ENCODE results near the gene CEBPZOS.
"Not testable (repeated sequence)": the region's sequence is repeated elsewhere in the genome, so short reads cannot be mapped to it uniquely, and the experiment has no call there.

Gene CEBPZOS

DNA sequence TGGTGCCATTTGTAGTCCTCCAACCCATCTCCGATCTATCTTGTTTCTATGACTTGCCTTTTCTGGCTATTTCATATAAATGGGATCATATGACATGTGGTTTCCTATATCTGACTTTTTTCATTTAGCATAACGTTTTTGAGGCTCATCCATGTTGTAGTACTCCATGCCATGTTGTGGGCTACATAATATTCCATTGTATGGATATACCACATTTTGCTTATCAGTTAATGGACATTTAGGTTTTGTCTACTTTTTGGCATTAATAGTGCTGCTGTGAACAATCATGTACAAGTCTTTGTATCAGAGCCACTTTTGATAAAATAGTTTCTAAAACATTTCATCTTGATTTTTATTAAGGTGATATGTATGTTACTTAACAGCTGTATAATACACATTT lies 7.4 kb downstream of the CEBPZOS start:
- Histone ChIP-seq H3K4me3 (ENCODE audit: low read length) (no peak overlapping the region), H3K36me3 (replicated peaks; ENCODE audit: low read depth, low read length) (peaks cover 81% of the 10 kb centered on the region), H3K27me3 (ENCODE audit: low read depth, low read length) (no peaks in the 10 kb centered on the region), H3K9ac (ENCODE audit: low read length) (no peak overlapping the region), H4K20me1 (ENCODE audit: insufficient read depth, low read length) (peaks cover 14% of the 10 kb centered on the region), H3K9me3 (ENCODE audit: insufficient read depth, low read length) (peaks cover 6% of the 10 kb centered on the region; the same call in 1 of the 2 replicates), H3K4me1 (ENCODE audit: low read length) (no peaks in the 10 kb centered on the region), H3K4me2 (ENCODE audit: low read length) (no peak overlapping the region), H2AFZ (ENCODE audit: low read depth, low read length) (no peak overlapping the region), H3K79me2 (ENCODE audit: low read length) (peaks cover 59% of the 10 kb centered on the region), H3K27ac (ENCODE audit: low read length) (no peak overlapping the region)
- TF ChIP-seq, protein P1, sequence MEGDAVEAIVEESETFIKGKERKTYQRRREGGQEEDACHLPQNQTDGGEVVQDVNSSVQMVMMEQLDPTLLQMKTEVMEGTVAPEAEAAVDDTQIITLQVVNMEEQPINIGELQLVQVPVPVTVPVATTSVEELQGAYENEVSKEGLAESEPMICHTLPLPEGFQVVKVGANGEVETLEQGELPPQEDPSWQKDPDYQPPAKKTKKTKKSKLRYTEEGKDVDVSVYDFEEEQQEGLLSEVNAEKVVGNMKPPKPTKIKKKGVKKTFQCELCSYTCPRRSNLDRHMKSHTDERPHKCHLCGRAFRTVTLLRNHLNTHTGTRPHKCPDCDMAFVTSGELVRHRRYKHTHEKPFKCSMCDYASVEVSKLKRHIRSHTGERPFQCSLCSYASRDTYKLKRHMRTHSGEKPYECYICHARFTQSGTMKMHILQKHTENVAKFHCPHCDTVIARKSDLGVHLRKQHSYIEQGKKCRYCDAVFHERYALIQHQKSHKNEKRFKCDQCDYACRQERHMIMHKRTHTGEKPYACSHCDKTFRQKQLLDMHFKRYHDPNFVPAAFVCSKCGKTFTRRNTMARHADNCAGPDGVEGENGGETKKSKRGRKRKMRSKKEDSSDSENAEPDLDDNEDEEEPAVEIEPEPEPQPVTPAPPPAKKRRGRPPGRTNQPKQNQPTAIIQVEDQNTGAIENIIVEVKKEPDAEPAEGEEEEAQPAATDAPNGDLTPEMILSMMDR (IDR thresholded peaks at IDR 0.05; ENCODE audit: low read depth, low read length): no peak
- TF ChIP-seq EZH2phosphoT487 (IDR thresholded peaks at IDR 0.05; ENCODE audit: low read depth): no peak

GRCh38 chr2:37205071-37205661 lies 8.9 kb downstream of the CEBPZOS start:
- Histone ChIP-seq H3K79me2 (ENCODE audit: low read length) (peaks cover 59% of the 10 kb centered on the region), H4K20me1 (ENCODE audit: insufficient read depth, low read length) (peaks cover 10% of the 10 kb centered on the region), H3K36me3 (replicated peaks; ENCODE audit: low read depth, low read length) (peaks cover 84% of the 10 kb centered on the region)
- not testable (repeated sequence) for H3K9me3 ChIP-seq (ENCODE audit: insufficient read depth, low read length); H3K4me2 ChIP-seq (ENCODE audit: low read length); H3K9ac ChIP-seq (ENCODE audit: low read length); H2AFZ ChIP-seq (ENCODE audit: low read depth, low read length); H3K4me3 ChIP-seq (ENCODE audit: low read length); H3K4me1 ChIP-seq (ENCODE audit: low read length); H3K27me3 ChIP-seq (ENCODE audit: low read depth, low read length); H3K27ac ChIP-seq (ENCODE audit: low read length)

- no peak overlapping the region for H2AFZ ChIP-seq (ENCODE audit: low read depth, low read length)
- no peaks in the 10 kb centered on the region for H3K4me1 ChIP-seq (ENCODE audit: low read length)
- peaks cover 10% of the 10 kb centered on the region for H4K20me1 ChIP-seq (ENCODE audit: insufficient read depth, low read length)
- H3K4me2 ChIP-seq (ENCODE audit: low read length): no peak overlapping the region
- H3K4me3 ChIP-seq (ENCODE audit: low read length): no peak overlapping the region
- no peak overlapping the region for H3K27ac ChIP-seq (ENCODE audit: low read length)
- H3K79me2 ChIP-seq (ENCODE audit: low read length): peaks cover 53% of the 10 kb centered on the region
- TF ChIP-seq EZH2phosphoT487 (IDR thresholded peaks at IDR 0.05; ENCODE audit: low read depth): no peak
- TF ChIP-seq, protein P1 (IDR thresholded peaks at IDR 0.05; ENCODE audit: low read depth, low read length): no peak
- H3K9ac ChIP-seq (ENCODE audit: low read length): no peak overlapping the region
- peaks cover 81% of the 10 kb centered on the region for H3K36me3 ChIP-seq (replicated peaks; ENCODE audit: low read depth, low read length)
- peaks cover 6% of the 10 kb centered on the region; the same call in 1 of the 2 replicates for H3K9me3 ChIP-seq (ENCODE audit: insufficient read depth, low read length)
- no peaks in the 10 kb centered on the region for H3K27me3 ChIP-seq (ENCODE audit: low read depth, low read length)
Observed at GRCh38 chr2:37205689-37206341, 9.5 kb downstream of the CEBPZOS start.

DNA sequence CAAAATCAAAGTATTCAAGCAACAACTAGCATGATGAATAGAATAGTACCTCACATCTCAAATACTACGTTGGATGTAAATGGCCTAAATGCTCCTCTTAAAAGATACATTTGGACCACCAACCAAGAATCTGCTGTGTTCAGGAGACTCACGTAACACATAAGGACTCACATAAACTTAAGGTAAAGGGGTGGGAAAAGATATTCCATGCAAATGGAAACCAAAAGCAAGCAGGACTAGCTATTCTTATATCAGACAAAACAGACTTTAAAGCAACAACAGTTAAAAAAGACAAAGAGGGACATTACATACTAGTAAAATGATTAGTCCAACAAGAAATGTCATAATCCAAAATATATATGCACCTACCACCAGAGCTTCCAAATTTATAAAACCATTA lies 10.5 kb downstream of the CEBPZOS start:
- H3K9ac ChIP-seq (ENCODE audit: low read length); H3K4me1 ChIP-seq (ENCODE audit: low read length); H3K4me3 ChIP-seq (ENCODE audit: low read length); H3K27me3 ChIP-seq (ENCODE audit: low read depth, low read length); H2AFZ ChIP-seq (ENCODE audit: low read depth, low read length); H3K4me2 ChIP-seq (ENCODE audit: low read length); H3K9me3 ChIP-seq (ENCODE audit: insufficient read depth, low read length); H3K27ac ChIP-seq (ENCODE audit: low read length): not testable (repeated sequence)
- H3K79me2 ChIP-seq (ENCODE audit: low read length): peaks cover 53% of the 10 kb centered on the region
- peaks cover 10% of the 10 kb centered on the region for H4K20me1 ChIP-seq (ENCODE audit: insufficient read depth, low read length)
- H3K36me3 ChIP-seq (replicated peaks; ENCODE audit: low read depth, low read length): peaks cover 81% of the 10 kb centered on the region

- H3K36me3 ChIP-seq (replicated peaks; ENCODE audit: low read depth, low read length): peaks cover 69% of the 10 kb centered on the region
Observed at GRCh38 chr2:37211212-37211611, 14.9 kb downstream of the CEBPZOS start.

More at GRCh38 chr2:37211212-37211611, 14.9 kb downstream of the CEBPZOS start:
- Histone ChIP-seq H2AFZ (ENCODE audit: low read depth, low read length) (no peak overlapping the region), H3K27ac (ENCODE audit: low read length) (no peak overlapping the region), H3K9ac (ENCODE audit: low read length) (no peak overlapping the region), H3K27me3 (ENCODE audit: low read depth, low read length) (no peaks in the 10 kb centered on the region), H3K4me1 (ENCODE audit: low read length) (no peaks in the 10 kb centered on the region), H3K9me3 (ENCODE audit: insufficient read depth, low read length) (no peaks in the 10 kb centered on the region), H3K4me3 (ENCODE audit: low read length) (no peak overlapping the region), H3K4me2 (ENCODE audit: low read length) (no peak overlapping the region), H3K79me2 (ENCODE audit: low read length) (peaks cover 36% of the 10 kb centered on the region), H4K20me1 (ENCODE audit: insufficient read depth, low read length) (peaks cover 10% of the 10 kb centered on the region)
- TF ChIP-seq EZH2phosphoT487 (IDR thresholded peaks at IDR 0.05; ENCODE audit: low read depth): no peak
- TF ChIP-seq, protein P1 (IDR thresholded peaks at IDR 0.05; ENCODE audit: low read depth, low read length): no peak

Measured in OCI-LY3 (cell line).